Uterus (tissue), 4 donors: Measurements from ENCODE around the gene NSDHL. TPM values are rescaled to one million over a fixed set of nuclear protein-coding genes. Genes with fewer than 3 reads are reported as not detected.

Source experiments
- DNase-seq, 2 donors: peaks; one replicate each; pipeline ENCODE4 v3.0.0-alpha.2; 2019 to 2020
- H3K27ac ChIP-seq, 2 donors: fragments of 200-600 bp; sonication (generic); 1 replicate in 1 of 2; 2 replicates in 1 of 2; pipeline ENCODE4 v1.5.1; 2016 to 2018
- H3K27me3 ChIP-seq, 2 donors: fragments of 200-600 bp; sonication (generic); one replicate each; pipeline ENCODE4 v1.5.1; 2018 to 2019; ENCODE audit warnings: control low read depth in 1 of 2
- H3K36me3 ChIP-seq, 2 donors: fragments of 200-600 bp; sonication (generic); one replicate each; pipeline ENCODE4 v1.5.1; 2019; ENCODE audit warnings: control low read depth in 1 of 2
- H3K4me1 ChIP-seq, 2 donors: fragments of 200-600 bp; sonication (generic); one replicate each; pipeline ENCODE4 v1.5.1; 2018 to 2019; ENCODE audit warnings: control low read depth in 1 of 2
- H3K4me3 ChIP-seq, 2 donors: fragments of 200-600 bp; sonication (generic); 1 replicate in 1 of 2; 2 replicates in 1 of 2; pipeline ENCODE4 v1.5.1; 2018 to 2019; ENCODE audit warnings: mild to moderate bottlenecking in 1 of 2
- H3K9me3 ChIP-seq, 2 donors: fragments of 200-600 bp; sonication (generic); one replicate each; pipeline ENCODE4 v1.5.1; 2019; ENCODE audit warnings: control low read depth in 1 of 2
- CTCF ChIP-seq, 4 experiments: fragments of 200-600 bp in 2 of 4; fragments of 450-650 bp in 2 of 4; sonication (generic) in 2 of 4; IDR thresholded peaks; one replicate each; pipeline ENCODE4 v1.5.1; 2016 to 2019; ENCODE audit warnings: antibody characterized with exemption in 4 of 4, mild to moderate bottlenecking in 2 of 4, moderate library complexity in 1 of 4
- POLR2A ChIP-seq, 2 donors: fragments of 450-650 bp; IDR thresholded peaks; one replicate each; pipeline ENCODE4 v1.6.1; 2016; ENCODE audit warnings: antibody characterized with exemption in 2 of 2, mild to moderate bottlenecking in 1 of 2, moderate library complexity in 1 of 2
- intact Hi-C: fragments of 100-400 bp; cut with DNase I; formaldehyde crosslinking; loops from one replicate; pipeline ENCODE4 v1.15.1; 2023; ENCODE audit warnings: low total_unique reads
- total RNA-seq, 4 donors: library from RNA; depleted of rRNA in 3 of 4; stranded (reverse); fragments of >200 nt in 3 of 4; gene quantifications; one replicate each; pipeline versions ENCODE4 v1.1.0 to v1.2.4, GENCODE V29; 2014 to 2023
- donor health status: DM: yes; HTN: yes; CAD: no.

The NSDHL gene
- total RNA-seq, 4 donors from 2014 or later = 1.5 to 12.6 (median 8.6) TPM

DNA sequence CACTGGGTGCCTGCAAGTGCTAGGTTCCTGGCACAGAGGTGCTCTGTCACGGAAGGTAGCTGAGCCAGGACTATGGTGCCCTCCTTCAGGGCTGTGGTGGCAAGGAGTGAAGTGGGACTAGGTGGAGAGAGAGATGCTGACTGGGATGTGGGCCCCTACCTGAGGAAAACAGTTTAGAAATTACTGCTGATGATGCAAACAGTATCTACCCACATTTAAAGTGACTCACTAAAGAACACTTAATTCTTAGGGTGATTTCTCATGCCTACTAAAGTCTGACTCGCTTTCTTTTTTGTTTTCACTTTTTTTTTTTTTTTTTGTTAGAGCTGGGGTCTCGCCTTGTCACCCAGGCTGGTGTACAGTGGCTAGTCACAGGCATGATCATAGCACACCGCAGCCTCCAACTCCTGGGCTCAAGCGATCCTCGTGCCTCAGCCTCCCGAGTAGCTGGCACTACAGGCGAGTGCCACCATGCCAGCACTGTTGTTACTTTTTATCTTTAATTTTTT is 70.1 kb downstream of the NSDHL start:
- intact Hi-C loops = no loop called here

GRCh38 chrX:152901816-152902501 is 71.1 kb downstream of the NSDHL start:
- Histone ChIP-seq H3K36me3 (no peaks in the 10 kb centered on the region), H3K9me3 (no peaks in the 10 kb centered on the region), H3K4me3 (no peak overlapping the region), H3K27me3 (no peaks in the 10 kb centered on the region), H3K4me1 (no peaks in the 10 kb centered on the region), H3K27ac (no peak overlapping the region)
- intact Hi-C loops = no loop called here
- no peak for TF ChIP-seq POLR2A (IDR thresholded peaks at IDR 0.05)
- TF ChIP-seq CTCF (IDR thresholded peaks at IDR 0.05) = no peak
- DNase-seq = no peak

More for the DNA sequence above, 70.1 kb downstream of the NSDHL start:
- H3K9me3 ChIP-seq = no peaks in the 10 kb centered on the region
- H3K27me3 ChIP-seq = no peaks in the 10 kb centered on the region
- no peaks in the 10 kb centered on the region for H3K4me1 ChIP-seq
- no peak overlapping the region for H3K27ac ChIP-seq
- no peak for TF ChIP-seq POLR2A (IDR thresholded peaks at IDR 0.05)
- no peak overlapping the region for H3K4me3 ChIP-seq
- H3K36me3 ChIP-seq = no peaks in the 10 kb centered on the region
- DNase-seq = no peak

GRCh38 chrX:152902502-152902820 is 71.6 kb downstream of the NSDHL start:
- intact Hi-C loops = no loop called here
- H3K9me3 ChIP-seq = no peaks in the 10 kb centered on the region
- H3K4me3 ChIP-seq = no peak overlapping the region
- DNase-seq = no peak
- no peaks in the 10 kb centered on the region for H3K4me1 ChIP-seq
- H3K36me3 ChIP-seq = no peaks in the 10 kb centered on the region
- no peak overlapping the region for H3K27ac ChIP-seq
- TF ChIP-seq POLR2A (IDR thresholded peaks at IDR 0.05) (no peak), CTCF (IDR thresholded peaks at IDR 0.05) (no peak)
- no peaks in the 10 kb centered on the region for H3K27me3 ChIP-seq

DNA sequence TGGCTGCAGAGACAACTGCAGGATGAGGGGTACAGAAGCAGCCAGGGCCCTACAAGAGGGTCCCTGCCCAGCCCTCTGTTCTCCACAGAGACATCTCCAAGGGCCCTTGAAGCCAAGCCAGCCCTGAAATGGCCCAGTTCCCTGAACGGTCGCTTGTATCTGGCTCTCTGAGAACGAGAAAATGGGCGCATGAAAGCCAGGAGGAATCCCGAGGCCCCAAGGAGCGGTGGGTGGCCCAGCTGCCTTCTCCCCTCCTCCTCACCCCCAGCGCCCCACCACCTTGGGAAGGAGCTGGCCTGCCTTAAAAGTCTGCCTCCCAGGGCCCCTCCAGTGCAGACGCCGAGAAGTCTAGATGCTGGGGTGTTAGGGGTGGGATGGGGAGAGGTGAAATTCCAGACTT is 72.7 kb downstream of the NSDHL start:
- Histone ChIP-seq H3K27me3 (no peaks in the 10 kb centered on the region), H3K4me1 (no peaks in the 10 kb centered on the region), H3K4me3 (no peak overlapping the region), H3K9me3 (no peaks in the 10 kb centered on the region), H3K27ac (no peak overlapping the region), H3K36me3 (no peaks in the 10 kb centered on the region)
- intact Hi-C loops = no loop called here
- TF ChIP-seq CTCF (IDR thresholded peaks at IDR 0.05) = no peak
- no peak for TF ChIP-seq POLR2A (IDR thresholded peaks at IDR 0.05)
- no peak for DNase-seq

DNA sequence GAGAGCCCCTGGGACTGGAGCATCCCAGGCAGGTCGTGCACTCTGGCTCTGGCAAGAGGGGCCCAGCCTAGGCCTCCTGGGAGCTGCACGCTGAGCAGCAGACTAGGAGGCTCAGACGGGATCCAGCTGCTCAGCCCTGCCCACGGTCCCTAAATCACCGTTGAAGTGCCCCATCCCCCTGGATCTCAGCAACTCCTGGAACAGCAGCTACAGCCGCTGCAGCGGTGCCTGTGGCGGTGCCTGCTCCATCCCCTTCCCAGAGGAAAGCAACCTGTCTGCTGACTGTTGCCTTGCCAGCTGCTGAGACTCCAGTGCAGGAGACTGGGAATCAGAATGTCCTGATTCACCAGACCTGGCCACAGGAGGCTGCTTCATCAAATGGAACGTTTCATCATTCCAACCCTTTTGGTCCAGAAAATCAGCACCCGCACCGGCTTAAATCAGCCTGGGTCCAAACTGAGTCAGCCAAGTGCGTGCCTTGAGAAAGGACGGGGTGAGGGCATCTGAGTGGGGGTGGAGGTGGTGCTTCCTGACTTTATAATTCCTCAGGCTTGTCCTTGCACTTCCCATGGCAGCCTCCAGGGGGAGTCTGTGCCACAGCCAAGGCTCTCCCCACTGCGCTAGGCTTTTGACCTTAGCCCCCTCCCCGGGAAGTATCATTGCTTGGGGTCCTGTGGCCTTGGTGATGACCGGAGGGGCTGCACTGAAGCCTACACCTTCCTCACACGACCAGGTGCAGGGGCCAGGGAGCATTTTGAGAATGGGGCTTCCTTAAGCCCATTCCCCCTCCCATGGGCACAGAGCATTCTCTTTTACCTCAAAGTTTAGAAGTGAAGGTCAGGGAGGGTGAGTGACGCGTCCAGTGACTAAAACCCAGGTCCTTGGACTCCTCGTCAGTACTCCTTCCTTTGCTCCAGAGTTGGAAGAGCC is 73.6 kb downstream of the NSDHL start:
- Histone ChIP-seq H3K27ac (no peak overlapping the region), H3K4me1 (no peaks in the 10 kb centered on the region), H3K27me3 (no peaks in the 10 kb centered on the region), H3K4me3 (no peak overlapping the region), H3K36me3 (no peaks in the 10 kb centered on the region), H3K9me3 (no peaks in the 10 kb centered on the region)
- intact Hi-C loops = no loop called here
- TF ChIP-seq POLR2A (IDR thresholded peaks at IDR 0.05) (no peak), CTCF (IDR thresholded peaks at IDR 0.05) (peak in 3 of 4 experiments; percentile 40 to 64 (median 53))
- peak; percentile 42 to 54 for DNase-seq
